ENCODE data around the gene SLC13A2. TPM values are rescaled to one million over a fixed set of nuclear protein-coding genes. Genes with fewer than 3 reads are reported as not detected.
A peak's percentile ranks its signal among the peaks of the same experiment; 100 is the strongest.

The SLC13A2 gene
- total and polyA plus RNA-seq, 2 experiments from 2014 or later: not detected

DNA sequence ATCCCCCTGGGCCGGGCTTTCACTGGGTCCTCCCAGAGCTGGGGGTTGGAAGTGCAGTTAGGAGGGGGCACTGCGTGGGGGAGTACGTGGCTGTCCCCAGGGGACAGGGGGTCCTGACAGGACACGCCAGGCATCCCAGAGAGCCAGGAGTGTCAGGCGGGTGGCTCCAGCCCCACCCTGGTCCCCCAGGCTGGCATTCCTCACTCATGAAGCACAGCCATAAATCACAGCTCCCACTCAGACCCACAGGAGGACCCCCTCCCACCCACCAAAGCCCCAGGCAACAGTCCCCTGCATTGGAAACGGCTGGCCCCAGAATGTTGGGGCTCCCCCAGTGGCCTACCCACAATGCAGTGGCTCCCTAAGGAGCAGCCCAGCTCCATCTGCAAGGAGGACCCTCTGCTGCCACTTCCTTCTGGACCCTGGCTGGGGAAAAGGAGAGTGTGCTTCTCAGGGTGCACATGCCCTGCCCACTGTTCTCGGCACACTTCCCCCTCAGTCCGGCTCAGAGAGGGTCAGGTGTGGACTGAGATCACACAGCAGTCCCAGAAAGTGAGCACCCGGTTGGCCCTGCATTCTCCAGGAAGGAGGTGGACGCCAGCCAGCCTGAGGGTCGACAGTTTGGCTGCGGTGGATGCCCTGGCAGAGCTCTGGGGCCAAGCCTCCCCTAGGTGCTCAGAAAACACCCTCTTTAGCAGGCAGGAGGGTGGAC, 25.4 kb downstream of the SLC13A2 start:
- Histone ChIP-seq H2AFZ (peak overlapping the region; percentile 74; the same call in 1 of the 2 replicates), H4K20me1 (replicated peaks; ENCODE audit: insufficient read depth) (no peaks in the 10 kb centered on the region), H3K79me2 (replicated peaks; ENCODE audit: insufficient read depth) (no peaks in the 10 kb centered on the region), H3K9me2 (ENCODE audit: insufficient read depth) (no peaks in the 10 kb centered on the region), H3K36me3 (ENCODE audit: insufficient read depth) (no peaks in the 10 kb centered on the region), H3K4me1 (ENCODE audit: insufficient read depth) (peaks cover 11% of the 10 kb centered on the region; the same call in 1 of the 2 replicates), H3K4me2 (peak overlapping the region; percentile 62), H3K27ac (ENCODE audit: low read depth) (no peak overlapping the region), H3K4me3 (no peak overlapping the region), H3K27me3 (ENCODE audit: insufficient read depth) (no peaks in the 10 kb centered on the region), H3F3A (replicated peaks; ENCODE audit: low read depth) (no peaks in the 10 kb centered on the region)
- H3K9me3 Mint-ChIP-seq: no peaks in the 10 kb centered on the region; the same call in 2 of the 3 replicates
- no peaks in the 10 kb centered on the region for H3K36me3 Mint-ChIP-seq (ENCODE audit: low read depth)
- TF ChIP-seq POLR2AphosphoS5 (IDR thresholded peaks at IDR 0.05; ENCODE audit: low read depth) (no peak), ZNF114 (CRISPR knock-in tag; IDR thresholded peaks at IDR 0.05) (no peak), CREB1 (CRISPR knock-in tag; IDR thresholded peaks at IDR 0.05; ENCODE audit: low read depth) (no peak), JUNB (IDR thresholded peaks at IDR 0.05; ENCODE audit: unreplicated experiment) (no peak), ZNF331 (CRISPR knock-in tag; IDR thresholded peaks at IDR 0.05; ENCODE audit: low read depth) (no peak), STAT1 (IDR thresholded peaks at IDR 0.05; ENCODE audit: unreplicated experiment) (no peak), EZH2phosphoT487 (IDR thresholded peaks at IDR 0.05; ENCODE audit: unreplicated experiment) (no peak), NANOG (IDR thresholded peaks at IDR 0.05; ENCODE audit: borderline replicate concordance) (no peak)
- TF ChIP-seq, protein P1, sequence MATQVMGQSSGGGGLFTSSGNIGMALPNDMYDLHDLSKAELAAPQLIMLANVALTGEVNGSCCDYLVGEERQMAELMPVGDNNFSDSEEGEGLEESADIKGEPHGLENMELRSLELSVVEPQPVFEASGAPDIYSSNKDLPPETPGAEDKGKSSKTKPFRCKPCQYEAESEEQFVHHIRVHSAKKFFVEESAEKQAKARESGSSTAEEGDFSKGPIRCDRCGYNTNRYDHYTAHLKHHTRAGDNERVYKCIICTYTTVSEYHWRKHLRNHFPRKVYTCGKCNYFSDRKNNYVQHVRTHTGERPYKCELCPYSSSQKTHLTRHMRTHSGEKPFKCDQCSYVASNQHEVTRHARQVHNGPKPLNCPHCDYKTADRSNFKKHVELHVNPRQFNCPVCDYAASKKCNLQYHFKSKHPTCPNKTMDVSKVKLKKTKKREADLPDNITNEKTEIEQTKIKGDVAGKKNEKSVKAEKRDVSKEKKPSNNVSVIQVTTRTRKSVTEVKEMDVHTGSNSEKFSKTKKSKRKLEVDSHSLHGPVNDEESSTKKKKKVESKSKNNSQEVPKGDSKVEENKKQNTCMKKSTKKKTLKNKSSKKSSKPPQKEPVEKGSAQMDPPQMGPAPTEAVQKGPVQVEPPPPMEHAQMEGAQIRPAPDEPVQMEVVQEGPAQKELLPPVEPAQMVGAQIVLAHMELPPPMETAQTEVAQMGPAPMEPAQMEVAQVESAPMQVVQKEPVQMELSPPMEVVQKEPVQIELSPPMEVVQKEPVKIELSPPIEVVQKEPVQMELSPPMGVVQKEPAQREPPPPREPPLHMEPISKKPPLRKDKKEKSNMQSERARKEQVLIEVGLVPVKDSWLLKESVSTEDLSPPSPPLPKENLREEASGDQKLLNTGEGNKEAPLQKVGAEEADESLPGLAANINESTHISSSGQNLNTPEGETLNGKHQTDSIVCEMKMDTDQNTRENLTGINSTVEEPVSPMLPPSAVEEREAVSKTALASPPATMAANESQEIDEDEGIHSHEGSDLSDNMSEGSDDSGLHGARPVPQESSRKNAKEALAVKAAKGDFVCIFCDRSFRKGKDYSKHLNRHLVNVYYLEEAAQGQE (IDR thresholded peaks at IDR 0.05; ENCODE audit: unreplicated experiment): no peak
- TF ChIP-seq, protein P2, sequence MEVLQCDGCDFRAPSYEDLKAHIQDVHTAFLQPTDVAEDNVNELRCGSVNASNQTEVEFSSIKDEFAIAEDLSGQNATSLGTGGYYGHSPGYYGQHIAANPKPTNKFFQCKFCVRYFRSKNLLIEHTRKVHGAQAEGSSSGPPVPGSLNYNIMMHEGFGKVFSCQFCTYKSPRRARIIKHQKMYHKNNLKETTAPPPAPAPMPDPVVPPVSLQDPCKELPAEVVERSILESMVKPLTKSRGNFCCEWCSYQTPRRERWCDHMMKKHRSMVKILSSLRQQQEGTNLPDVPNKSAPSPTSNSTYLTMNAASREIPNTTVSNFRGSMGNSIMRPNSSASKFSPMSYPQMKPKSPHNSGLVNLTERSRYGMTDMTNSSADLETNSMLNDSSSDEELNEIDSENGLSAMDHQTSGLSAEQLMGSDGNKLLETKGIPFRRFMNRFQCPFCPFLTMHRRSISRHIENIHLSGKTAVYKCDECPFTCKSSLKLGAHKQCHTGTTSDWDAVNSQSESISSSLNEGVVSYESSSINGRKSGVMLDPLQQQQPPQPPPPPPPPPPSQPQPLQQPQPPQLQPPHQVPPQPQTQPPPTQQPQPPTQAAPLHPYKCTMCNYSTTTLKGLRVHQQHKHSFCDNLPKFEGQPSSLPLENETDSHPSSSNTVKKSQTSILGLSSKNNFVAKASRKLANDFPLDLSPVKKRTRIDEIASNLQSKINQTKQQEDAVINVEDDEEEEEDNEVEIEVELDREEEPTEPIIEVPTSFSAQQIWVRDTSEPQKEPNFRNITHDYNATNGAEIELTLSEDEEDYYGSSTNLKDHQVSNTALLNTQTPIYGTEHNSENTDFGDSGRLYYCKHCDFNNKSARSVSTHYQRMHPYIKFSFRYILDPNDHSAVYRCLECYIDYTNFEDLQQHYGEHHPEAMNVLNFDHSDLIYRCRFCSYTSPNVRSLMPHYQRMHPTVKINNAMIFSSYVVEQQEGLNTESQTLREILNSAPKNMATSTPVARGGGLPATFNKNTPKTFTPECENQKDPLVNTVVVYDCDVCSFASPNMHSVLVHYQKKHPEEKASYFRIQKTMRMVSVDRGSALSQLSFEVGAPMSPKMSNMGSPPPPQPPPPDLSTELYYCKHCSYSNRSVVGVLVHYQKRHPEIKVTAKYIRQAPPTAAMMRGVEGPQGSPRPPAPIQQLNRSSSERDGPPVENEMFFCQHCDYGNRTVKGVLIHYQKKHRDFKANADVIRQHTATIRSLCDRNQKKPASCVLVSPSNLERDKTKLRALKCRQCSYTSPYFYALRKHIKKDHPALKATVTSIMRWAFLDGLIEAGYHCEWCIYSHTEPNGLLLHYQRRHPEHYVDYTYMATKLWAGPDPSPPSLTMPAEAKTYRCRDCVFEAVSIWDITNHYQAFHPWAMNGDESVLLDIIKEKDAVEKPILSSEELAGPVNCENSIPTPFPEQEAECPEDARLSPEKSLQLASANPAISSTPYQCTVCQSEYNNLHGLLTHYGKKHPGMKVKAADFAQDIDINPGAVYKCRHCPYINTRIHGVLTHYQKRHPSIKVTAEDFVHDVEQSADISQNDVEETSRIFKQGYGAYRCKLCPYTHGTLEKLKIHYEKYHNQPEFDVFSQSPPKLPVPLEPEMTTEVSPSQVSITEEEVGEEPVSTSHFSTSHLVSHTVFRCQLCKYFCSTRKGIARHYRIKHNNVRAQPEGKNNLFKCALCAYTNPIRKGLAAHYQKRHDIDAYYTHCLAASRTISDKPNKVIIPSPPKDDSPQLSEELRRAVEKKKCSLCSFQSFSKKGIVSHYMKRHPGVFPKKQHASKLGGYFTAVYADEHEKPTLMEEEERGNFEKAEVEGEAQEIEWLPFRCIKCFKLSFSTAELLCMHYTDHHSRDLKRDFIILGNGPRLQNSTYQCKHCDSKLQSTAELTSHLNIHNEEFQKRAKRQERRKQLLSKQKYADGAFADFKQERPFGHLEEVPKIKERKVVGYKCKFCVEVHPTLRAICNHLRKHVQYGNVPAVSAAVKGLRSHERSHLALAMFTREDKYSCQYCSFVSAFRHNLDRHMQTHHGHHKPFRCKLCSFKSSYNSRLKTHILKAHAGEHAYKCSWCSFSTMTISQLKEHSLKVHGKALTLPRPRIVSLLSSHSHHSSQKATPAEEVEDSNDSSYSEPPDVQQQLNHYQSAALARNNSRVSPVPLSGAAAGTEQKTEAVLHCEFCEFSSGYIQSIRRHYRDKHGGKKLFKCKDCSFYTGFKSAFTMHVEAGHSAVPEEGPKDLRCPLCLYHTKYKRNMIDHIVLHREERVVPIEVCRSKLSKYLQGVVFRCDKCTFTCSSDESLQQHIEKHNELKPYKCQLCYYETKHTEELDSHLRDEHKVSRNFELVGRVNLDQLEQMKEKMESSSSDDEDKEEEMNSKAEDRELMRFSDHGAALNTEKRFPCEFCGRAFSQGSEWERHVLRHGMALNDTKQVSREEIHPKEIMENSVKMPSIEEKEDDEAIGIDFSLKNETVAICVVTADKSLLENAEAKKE (CRISPR knock-in tag; IDR thresholded peaks at IDR 0.05): no peak
- peaks cover 14% of the 10 kb centered on the region for H3K27me3 Mint-ChIP-seq (ENCODE audit: insufficient read depth, low read depth, poor library complexity)
- H3K27ac Mint-ChIP-seq: no peak overlapping the region
- no peak overlapping the region for H3K4me3 Mint-ChIP-seq
- ATAC-seq: no peak
- peaks cover 28% of the 10 kb centered on the region for H3K4me1 Mint-ChIP-seq
- no peak for DNase-seq (ENCODE audit: low spot score)

Data from GM23338 (cell line).